Chondrocyte (in vitro differentiated cells): Measurements from ENCODE around the gene MON1B. TPM values are rescaled to one million over a fixed set of nuclear protein-coding genes. Genes with fewer than 3 reads are reported as not detected.

Experiments
- DNase-seq: peaks from one replicate; pipeline ENCODE4 v3.0.0; 2021; ENCODE audit warnings: mixed read lengths, low spot score
- H3K27ac Mint-ChIP-seq: one replicate; pipeline ENCODE4 v1.8.0; 2021; ENCODE audit warnings: mild to moderate bottlenecking, moderate library complexity, mixed read lengths; ENCODE audit not compliant: unreplicated experiment
- H3K27me3 Mint-ChIP-seq: 2 replicates; pipeline ENCODE4 v1.8.0; 2021; ENCODE audit warnings: low read depth, mixed read lengths
- H3K36me3 Mint-ChIP-seq: 2 replicates; pipeline ENCODE4 v1.8.0; 2021; ENCODE audit warnings: low read depth, mixed read lengths
- H3K4me1 Mint-ChIP-seq: 2 replicates; pipeline ENCODE4 v1.8.0; 2021; ENCODE audit warnings: low read depth, mild to moderate bottlenecking, mixed read lengths
- H3K4me3 Mint-ChIP-seq: one replicate; pipeline ENCODE4 v1.8.0; 2021; ENCODE audit warnings: mild to moderate bottlenecking, moderate library complexity, mixed read lengths; ENCODE audit not compliant: unreplicated experiment
- H3K9me3 Mint-ChIP-seq: 2 replicates; pipeline ENCODE4 v1.8.0; 2021; ENCODE audit warnings: low read depth, mixed read lengths
- total RNA-seq: library from RNA; stranded (reverse); gene quantifications from 3 replicates; pipeline ENCODE4 v1.2.1, GENCODE V29; 2021
- TF ChIP-seq, protein P1 (sequence below): fragments of 200-600 bp; sonication (generic); IDR thresholded peaks from 2 replicates; pipeline ENCODE4 v1.5.0; 2021; ENCODE audit warnings: antibody characterized with exemption, mild to moderate bottlenecking, moderate library complexity

Gene MON1B
- total RNA-seq, 1 donor from 2014 or later = 26.9 TPM

GRCh38 chr16:77212741-77213541 lies 22.0 kb downstream of the MON1B start:
- TF ChIP-seq, protein P1, sequence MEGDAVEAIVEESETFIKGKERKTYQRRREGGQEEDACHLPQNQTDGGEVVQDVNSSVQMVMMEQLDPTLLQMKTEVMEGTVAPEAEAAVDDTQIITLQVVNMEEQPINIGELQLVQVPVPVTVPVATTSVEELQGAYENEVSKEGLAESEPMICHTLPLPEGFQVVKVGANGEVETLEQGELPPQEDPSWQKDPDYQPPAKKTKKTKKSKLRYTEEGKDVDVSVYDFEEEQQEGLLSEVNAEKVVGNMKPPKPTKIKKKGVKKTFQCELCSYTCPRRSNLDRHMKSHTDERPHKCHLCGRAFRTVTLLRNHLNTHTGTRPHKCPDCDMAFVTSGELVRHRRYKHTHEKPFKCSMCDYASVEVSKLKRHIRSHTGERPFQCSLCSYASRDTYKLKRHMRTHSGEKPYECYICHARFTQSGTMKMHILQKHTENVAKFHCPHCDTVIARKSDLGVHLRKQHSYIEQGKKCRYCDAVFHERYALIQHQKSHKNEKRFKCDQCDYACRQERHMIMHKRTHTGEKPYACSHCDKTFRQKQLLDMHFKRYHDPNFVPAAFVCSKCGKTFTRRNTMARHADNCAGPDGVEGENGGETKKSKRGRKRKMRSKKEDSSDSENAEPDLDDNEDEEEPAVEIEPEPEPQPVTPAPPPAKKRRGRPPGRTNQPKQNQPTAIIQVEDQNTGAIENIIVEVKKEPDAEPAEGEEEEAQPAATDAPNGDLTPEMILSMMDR = no peak
- Mint-ChIP-seq H3K9me3 (no peaks in the 10 kb centered on the region), H3K4me1 (peaks cover 19% of the 10 kb centered on the region), H3K27ac (peak overlapping the region; percentile 47), H3K4me3 (peak overlapping the region; percentile 72), H3K27me3 (no peaks in the 10 kb centered on the region), H3K36me3 (no peaks in the 10 kb centered on the region)
- no peak for DNase-seq

- Mint-ChIP-seq H3K4me3 (peak overlapping the region; percentile 72), H3K4me1 (peaks cover 19% of the 10 kb centered on the region), H3K27me3 (no peaks in the 10 kb centered on the region), H3K36me3 (no peaks in the 10 kb centered on the region), H3K27ac (peak overlapping the region; percentile 47), H3K9me3 (no peaks in the 10 kb centered on the region)
- DNase-seq = no peak
- TF ChIP-seq, protein P1 = no peak
Observed at GRCh38 chr16:77213542-77214106, 22.6 kb downstream of the MON1B start.

GRCh38 chr16:77214411-77215138 lies 23.6 kb downstream of the MON1B start:
- Mint-ChIP-seq H3K27me3 (no peaks in the 10 kb centered on the region), H3K4me1 (peaks cover 19% of the 10 kb centered on the region), H3K36me3 (no peaks in the 10 kb centered on the region), H3K9me3 (no peaks in the 10 kb centered on the region), H3K4me3 (no peak overlapping the region), H3K27ac (no peak overlapping the region)
- DNase-seq = no peak
- TF ChIP-seq, protein P1 = no peak

GRCh38 chr16:77219437-77219836 lies 28.4 kb downstream of the MON1B start:
- H3K27ac Mint-ChIP-seq = no peak overlapping the region
- peaks cover 1% of the 10 kb centered on the region for H3K27me3 Mint-ChIP-seq
- TF ChIP-seq, protein P1 = no peak
- H3K4me3 Mint-ChIP-seq = no peak overlapping the region
- DNase-seq = no peak
- H3K4me1 Mint-ChIP-seq = peaks cover 4% of the 10 kb centered on the region
- H3K9me3 Mint-ChIP-seq = no peaks in the 10 kb centered on the region
- H3K36me3 Mint-ChIP-seq = no peaks in the 10 kb centered on the region

DNA sequence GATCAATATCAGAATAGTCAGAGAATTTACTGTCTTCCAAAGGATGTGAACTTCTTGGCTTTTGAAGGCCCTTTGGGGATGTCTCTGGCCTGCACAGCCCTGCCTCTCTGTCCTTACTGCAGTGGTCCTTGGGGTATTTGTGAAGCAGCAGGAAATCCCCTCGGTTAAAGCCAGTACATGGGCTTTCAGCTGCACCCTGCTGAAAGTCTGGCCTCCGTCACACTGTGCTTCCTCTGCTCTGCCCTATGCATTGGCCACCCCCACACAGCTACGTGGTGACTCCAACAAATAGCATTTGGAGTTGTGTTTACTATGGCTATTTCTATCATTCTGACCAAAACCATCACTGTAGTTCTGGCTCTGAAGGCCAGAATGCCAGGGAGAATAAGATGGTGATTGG lies 29.4 kb downstream of the MON1B start:
- Mint-ChIP-seq H3K4me3 (no peak overlapping the region), H3K36me3 (no peaks in the 10 kb centered on the region), H3K27me3 (peaks cover 1% of the 10 kb centered on the region), H3K4me1 (peaks cover 5% of the 10 kb centered on the region), H3K27ac (no peak overlapping the region), H3K9me3 (no peaks in the 10 kb centered on the region)
- DNase-seq = no peak
- TF ChIP-seq, protein P1 = no peak
